ENCODE measurements around the gene ENHO.

DNA sequence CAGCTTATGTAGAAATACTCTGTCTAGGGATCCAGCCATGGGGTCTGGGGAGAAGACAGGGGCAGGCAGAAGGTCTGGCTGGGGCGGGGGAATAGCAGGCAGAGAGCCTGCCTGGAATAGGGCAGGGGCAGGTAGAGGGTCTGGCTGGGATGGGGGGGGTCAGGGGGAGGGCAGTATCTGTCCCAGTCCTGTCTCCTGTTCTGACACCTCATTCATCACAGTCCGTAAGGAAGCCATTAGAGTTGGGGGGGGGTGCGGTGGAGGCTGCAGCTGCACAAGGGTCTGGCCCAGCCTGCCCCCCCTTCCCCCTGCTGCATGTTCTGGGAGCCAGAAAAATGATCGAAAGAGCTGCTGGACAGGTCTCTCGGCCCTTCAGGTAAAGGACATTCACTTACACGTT is 34.2 kb upstream of the ENHO start:
- no peak for TF ChIP-seq CTCF (IDR thresholded peaks at IDR 0.05)
- TF ChIP-seq POLR2A (IDR thresholded peaks at IDR 0.05) = no peak

Measured in lower leg skin (tissue), 3 donors.